Adrenal gland (tissue), 12 donors: ENCODE data around the gene PTPN21. TPM values are rescaled to one million over a fixed set of nuclear protein-coding genes. Genes with fewer than 3 reads are reported as not detected.

Experiments used
- DNase-seq, 7 donors: peaks; one replicate each; pipeline ENCODE4 v3.0.0-alpha.2; 2019 to 2020
- H3K27ac ChIP-seq, 5 donors: fragments of 200-600 bp; sonication (generic) in 4 of 5; 1 replicate in 3 of 5; 2 replicates in 2 of 5; pipeline versions ENCODE4 v1.5.1 to v1.8.0; 2016 to 2020; ENCODE audit warnings: mild to moderate bottlenecking in 1 of 5
- H3K27me3 ChIP-seq: fragments of 200-600 bp; 2 replicates; pipeline ENCODE4 v1.8.0; 2021
- H3K36me3 ChIP-seq, 2 donors: fragments of 200-600 bp; replicated peaks in 1 of 2; 1 replicate in 1 of 2; 2 replicates in 1 of 2; pipeline versions ENCODE4 v1.5.1 to v1.8.0; 2018 to 2022
- H3K4me1 ChIP-seq, 2 donors: fragments of 200-600 bp; replicated peaks in 1 of 2; 1 replicate in 1 of 2; 2 replicates in 1 of 2; pipeline versions ENCODE4 v1.5.1 to v1.8.0; 2018 to 2021
- H3K4me3 ChIP-seq, 4 donors: fragments of 200-600 bp; sonication (generic) in 3 of 4; one replicate each; pipeline ENCODE4 v1.5.1; 2016 to 2018
- H3K9me3 ChIP-seq, 3 donors: fragments of 200-600 bp; sonication (generic) in 1 of 3; replicated peaks in 1 of 3; 1 replicate in 2 of 3; 2 replicates in 1 of 3; pipeline versions ENCODE4 v1.5.1 to v1.8.0; 2016 to 2021
- CTCF ChIP-seq, 6 experiments: fragments of 450-650 bp in 4 of 6; fragments of 200-600 bp in 2 of 6; sonication (generic) in 1 of 6; IDR thresholded peaks; 1 replicate in 5 of 6; 2 replicates in 1 of 6; pipeline versions ENCODE4 v1.5.1 to v1.8.0; 2016 to 2021; ENCODE audit warnings: antibody characterized with exemption in 6 of 6, mild to moderate bottlenecking in 2 of 6, moderate library complexity in 1 of 6
- POLR2A ChIP-seq, 2 donors: fragments of 450-650 bp; IDR thresholded peaks; one replicate each; pipeline ENCODE4 v1.6.1; 2017; ENCODE audit warnings: antibody characterized with exemption in 2 of 2, mild to moderate bottlenecking in 2 of 2, moderate library complexity in 1 of 2
- WGBS, 4 donors: extraction: QIAGEN DNeasy Blood & Tissue Kit in 2 of 4; methylation state at CpG; one replicate each; pipeline versions ENCODE4 v1.1.5 to v1.1.7; 2013 to 2017; 5-methylcytosine and 5-hydroxymethylcytosine counted together
- intact Hi-C, 2 donors: fragments of 100-400 bp; cut with DNase I; formaldehyde crosslinking; loops; one replicate each; pipeline versions ENCODE4 v1.14.1 to v1.15.0; 2022 to 2023
- polyA plus RNA-seq, 3 donors: library from polyadenylated mRNA; stranded (reverse); fragments of 200-250 nt in 2 of 3; fragments of 350-450 nt in 1 of 3; fragmentation: Illumina TruSeq in 1 of 3; extraction: RNeasy Lipid Tissue Mini Kit (QIAGEN cat#74804) in 1 of 3; gene quantifications; one replicate each; pipeline ENCODE4 v1.2.3, GENCODE V29; 2013 to 2014
- total RNA-seq, 9 donors: library from RNA; depleted of rRNA in 4 of 9; stranded (reverse); fragments of >200 nt in 4 of 9; fragments of 120-200 nt in 1 of 9; fragmentation: NEBNext Ultra II Directional in 1 of 9; extraction: Animal tissue kit (Norgen Biotek cat#: 25700) in 1 of 9; gene quantifications; one replicate each; pipeline versions ENCODE4 v1.1.0 to v1.2.4, GENCODE V29; 2013 to 2023
- donor health status: healthy with polysubstance abuse.
- donor health status: Bipolar disorder and iron deficiency.
- donor health status: DM: yes; HTN: yes; CAD: no.
- donor health status: DM: no; HTN: no; CAD: no.
- donor health status: DM: no; HTN: no; CAD: no.
- donor health status: DM: yes; HTN: yes; CAD: no.

PTPN21 gene
- total and polyA plus RNA-seq, 12 donors, result 3.7 to 21.3 (median 12.1) TPM

GRCh38 chr14:88546621-88547385, 8.0 kb downstream of the PTPN21 start:
- Histone ChIP-seq H3K36me3 (peaks cover 0 to 14% of the 10 kb centered on the region in 2 donors), H3K27ac (no peak overlapping the region), H3K4me1 (peaks cover 5 to 17% of the 10 kb centered on the region in 2 donors), H3K27me3 (no peaks in the 10 kb centered on the region), H3K4me3 (no peak overlapping the region), H3K9me3 (no peaks in the 10 kb centered on the region)
- TF ChIP-seq POLR2A (IDR thresholded peaks at IDR 0.05) (no peak), CTCF (IDR thresholded peaks at IDR 0.05) (no peak)
- WGBS, 4 donors, result 80 to 91% (median 86%) methylated on average over 4 of the region's 4 CpGs
- intact Hi-C loops, result loop anchor here in 1 of 2 donors (10.0 kb wide), 1 partner anchor 52 kb away; no protein-coding TSS in a partner anchor
- DNase-seq, result no peak

DNA sequence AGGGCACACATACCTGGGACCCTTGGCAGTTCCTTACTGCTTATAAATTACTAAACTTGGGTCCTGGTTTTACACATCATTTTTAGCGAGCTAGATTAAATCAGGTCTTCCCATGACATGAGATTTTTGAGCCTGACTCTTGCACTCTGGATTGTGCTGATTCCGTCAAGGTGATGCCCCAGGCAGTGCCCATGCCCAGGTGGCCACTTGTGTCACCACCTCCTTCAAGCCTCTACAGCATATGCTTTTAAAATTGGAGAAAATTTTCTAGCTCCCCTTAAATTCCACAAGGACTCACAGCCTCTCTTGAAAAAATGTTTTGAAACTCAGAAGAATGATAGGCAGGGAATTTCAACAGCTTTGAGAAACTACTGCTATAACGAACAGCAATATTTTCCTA, 9.6 kb downstream of the PTPN21 start:
- DNase-seq, result no peak
- intact Hi-C loops, result loop anchor here in 1 of 2 donors (10.0 kb wide), 1 partner anchor 50 kb away; no protein-coding TSS in a partner anchor
- Histone ChIP-seq H3K4me3 (no peak overlapping the region), H3K9me3 (no peaks in the 10 kb centered on the region), H3K27me3 (no peaks in the 10 kb centered on the region), H3K36me3 (peaks cover 0 to 14% of the 10 kb centered on the region in 2 donors), H3K4me1 (peaks cover 0 to 8% of the 10 kb centered on the region in 2 donors), H3K27ac (no peak overlapping the region)
- WGBS, 4 donors, result 86 to 94% (median 91%) methylated on average over 3 of the region's 3 CpGs
- no peak for TF ChIP-seq CTCF (IDR thresholded peaks at IDR 0.05)
- no peak for TF ChIP-seq POLR2A (IDR thresholded peaks at IDR 0.05)

DNA sequence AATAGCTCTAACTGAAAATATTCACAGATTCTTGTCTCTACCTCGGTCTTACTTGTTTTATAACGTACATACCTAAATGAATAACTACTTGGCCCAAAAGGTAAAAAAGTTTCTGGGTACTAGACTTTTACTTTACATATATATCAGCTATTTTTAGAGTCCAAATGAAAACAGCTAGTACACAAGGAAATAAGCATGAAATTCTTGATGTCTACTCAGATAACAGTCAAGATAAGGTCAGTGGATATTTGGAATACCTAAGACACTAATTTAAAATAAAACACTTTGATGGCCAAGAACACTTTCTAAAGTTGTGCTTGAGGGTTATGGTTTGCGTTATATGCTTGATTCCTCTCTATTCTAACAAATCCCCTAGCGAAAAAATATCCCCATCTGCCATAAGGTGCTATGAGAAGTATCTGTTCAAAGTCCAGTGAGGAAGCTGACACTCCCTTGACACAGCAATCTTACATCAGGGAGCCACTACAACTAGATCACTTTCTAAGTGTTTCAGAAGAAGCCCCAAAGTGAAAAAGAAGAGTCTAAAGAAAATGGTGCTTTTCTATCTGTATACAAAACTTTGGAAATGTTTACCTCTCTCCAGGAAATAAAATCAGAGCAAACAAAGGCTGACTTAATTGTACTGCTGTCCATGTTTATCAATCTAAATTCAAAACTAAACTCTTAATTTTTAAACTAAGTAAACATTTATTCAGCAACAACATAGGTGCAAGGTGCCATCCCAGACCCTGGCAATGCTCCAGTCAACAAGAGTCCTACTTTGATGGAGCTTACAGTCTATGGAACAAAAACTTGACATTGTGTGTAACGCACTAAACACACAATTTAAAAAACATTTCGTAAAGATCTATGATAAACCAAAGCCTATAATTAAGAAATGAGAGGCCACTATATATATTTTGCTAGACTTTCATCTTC, 11.7 kb downstream of the PTPN21 start:
- no peak for TF ChIP-seq POLR2A (IDR thresholded peaks at IDR 0.05)
- no peak for TF ChIP-seq CTCF (IDR thresholded peaks at IDR 0.05)
- WGBS, 4 donors, result 93 to 96% (median 94%) methylated on average over 6 of the region's 6 CpGs
- Histone ChIP-seq H3K36me3 (peaks cover 0 to under 1% of the 10 kb centered on the region in 2 donors), H3K4me3 (no peak overlapping the region), H3K27me3 (no peaks in the 10 kb centered on the region), H3K27ac (no peak overlapping the region), H3K4me1 (peaks cover 0 to 8% of the 10 kb centered on the region in 2 donors), H3K9me3 (no peaks in the 10 kb centered on the region)
- DNase-seq, result no peak
- intact Hi-C loops, result loop anchor here in 1 of 2 donors (10.0 kb wide), 1 partner anchor 48 kb away; no protein-coding TSS in a partner anchor

DNA sequence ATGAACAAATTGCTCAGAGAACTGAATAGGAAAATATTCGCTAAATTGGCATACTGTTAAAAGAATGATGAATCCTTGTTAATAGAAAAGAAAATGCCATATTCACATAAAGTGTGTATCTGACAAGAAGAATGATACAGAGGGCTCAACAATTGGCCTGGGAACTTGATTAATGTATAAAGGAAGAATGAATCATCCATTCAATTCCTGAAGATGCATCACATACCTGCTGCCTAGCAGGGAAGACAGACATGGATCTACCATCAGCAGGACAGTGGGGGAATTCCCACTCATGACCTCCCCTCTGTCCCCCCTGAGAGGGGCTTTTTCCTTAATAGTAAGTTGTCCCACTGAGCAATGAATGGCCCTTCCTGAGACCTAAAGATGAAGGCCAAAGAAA, 13.5 kb downstream of the PTPN21 start:
- peaks cover 0 to 8% of the 10 kb centered on the region in 2 donors for H3K4me1 ChIP-seq
- WGBS, 4 donors, result 93 to 100% (median 99%) methylated on average over 1 of the region's 1 CpG

More for the DNA sequence above, 13.5 kb downstream of the PTPN21 start:
- no peaks in the 10 kb centered on the region for H3K36me3 ChIP-seq
- H3K27ac ChIP-seq, result no peak overlapping the region
- no peak for TF ChIP-seq CTCF (IDR thresholded peaks at IDR 0.05)
- no peak for TF ChIP-seq POLR2A (IDR thresholded peaks at IDR 0.05)
- H3K4me3 ChIP-seq, result no peak overlapping the region
- no peaks in the 10 kb centered on the region for H3K9me3 ChIP-seq
- no peak for DNase-seq
- no peaks in the 10 kb centered on the region for H3K27me3 ChIP-seq
- intact Hi-C loops, result loop anchor here in 1 of 2 donors (10.0 kb wide), 1 partner anchor 47 kb away; no protein-coding TSS in a partner anchor
